AG09309 (cell line): ENCODE data around the gene GPBAR1.

Experiments
- DNase-seq: peaks from one replicate; pipeline ENCODE4 v3.0.0-alpha.2; 2010; ENCODE audit warnings: low read depth
- H3K4me3 ChIP-seq: 2 replicates; pipeline ENCODE4 v1.5.1; 2011; ENCODE audit warnings: mild to moderate bottlenecking, low read depth, low read length, moderate library complexity; ENCODE audit not compliant: control insufficient read depth
- TF ChIP-seq, protein P1 (sequence below): IDR thresholded peaks from 2 replicates; pipeline ENCODE4 v1.5.1; 2011; ENCODE audit warnings: mild to moderate bottlenecking, low read depth, low read length, inconsistent platforms; ENCODE audit not compliant: insufficient read depth, control insufficient read depth; ENCODE audit errors: missing control alignments

GPBAR1 gene

DNA sequence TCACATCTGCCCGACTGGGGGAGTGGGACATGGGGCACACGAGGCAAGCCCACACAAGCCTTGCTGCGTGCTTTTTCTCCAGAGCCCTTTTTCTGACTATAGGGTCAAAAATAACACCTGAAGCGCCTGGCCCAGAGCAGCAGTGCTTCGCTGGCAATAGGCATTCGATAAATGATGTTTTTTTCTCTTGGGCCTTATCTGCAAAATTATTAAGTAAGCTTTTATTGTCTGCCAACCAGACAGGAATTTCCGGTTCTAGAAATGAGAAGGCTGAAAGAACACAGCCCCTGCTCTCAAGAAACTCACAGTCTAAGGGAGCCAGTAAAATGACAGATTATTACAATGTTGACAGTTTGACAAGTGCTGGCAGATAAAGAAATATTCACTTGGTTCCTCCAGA lies 34.2 kb downstream of the GPBAR1 start:
- DNase-seq, result no peak
- TF ChIP-seq, protein P1, sequence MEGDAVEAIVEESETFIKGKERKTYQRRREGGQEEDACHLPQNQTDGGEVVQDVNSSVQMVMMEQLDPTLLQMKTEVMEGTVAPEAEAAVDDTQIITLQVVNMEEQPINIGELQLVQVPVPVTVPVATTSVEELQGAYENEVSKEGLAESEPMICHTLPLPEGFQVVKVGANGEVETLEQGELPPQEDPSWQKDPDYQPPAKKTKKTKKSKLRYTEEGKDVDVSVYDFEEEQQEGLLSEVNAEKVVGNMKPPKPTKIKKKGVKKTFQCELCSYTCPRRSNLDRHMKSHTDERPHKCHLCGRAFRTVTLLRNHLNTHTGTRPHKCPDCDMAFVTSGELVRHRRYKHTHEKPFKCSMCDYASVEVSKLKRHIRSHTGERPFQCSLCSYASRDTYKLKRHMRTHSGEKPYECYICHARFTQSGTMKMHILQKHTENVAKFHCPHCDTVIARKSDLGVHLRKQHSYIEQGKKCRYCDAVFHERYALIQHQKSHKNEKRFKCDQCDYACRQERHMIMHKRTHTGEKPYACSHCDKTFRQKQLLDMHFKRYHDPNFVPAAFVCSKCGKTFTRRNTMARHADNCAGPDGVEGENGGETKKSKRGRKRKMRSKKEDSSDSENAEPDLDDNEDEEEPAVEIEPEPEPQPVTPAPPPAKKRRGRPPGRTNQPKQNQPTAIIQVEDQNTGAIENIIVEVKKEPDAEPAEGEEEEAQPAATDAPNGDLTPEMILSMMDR, result no peak
- no peak overlapping the region for H3K4me3 ChIP-seq

DNA sequence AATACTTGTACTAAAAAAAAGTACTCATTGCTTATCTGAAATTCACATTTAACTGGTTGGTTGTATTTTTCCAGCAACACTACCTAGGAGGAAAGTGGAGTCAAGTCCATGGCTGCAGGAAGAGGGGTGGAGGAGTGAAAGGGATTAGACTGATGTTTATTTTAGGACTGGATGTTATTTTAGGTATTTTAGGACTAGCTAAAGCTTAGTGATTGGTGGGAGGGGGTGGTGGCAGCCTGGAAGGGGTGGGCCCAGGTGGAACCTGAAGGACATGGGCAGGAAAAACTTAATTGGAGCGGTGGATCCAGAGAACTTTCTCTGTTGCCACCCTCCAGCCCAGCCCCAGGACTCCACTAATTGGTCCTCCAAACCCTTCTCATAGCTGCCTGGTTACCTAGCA lies 35.4 kb downstream of the GPBAR1 start:
- DNase-seq, result no peak
- H3K4me3 ChIP-seq, result no peak overlapping the region
- TF ChIP-seq, protein P1, result no peak

DNA sequence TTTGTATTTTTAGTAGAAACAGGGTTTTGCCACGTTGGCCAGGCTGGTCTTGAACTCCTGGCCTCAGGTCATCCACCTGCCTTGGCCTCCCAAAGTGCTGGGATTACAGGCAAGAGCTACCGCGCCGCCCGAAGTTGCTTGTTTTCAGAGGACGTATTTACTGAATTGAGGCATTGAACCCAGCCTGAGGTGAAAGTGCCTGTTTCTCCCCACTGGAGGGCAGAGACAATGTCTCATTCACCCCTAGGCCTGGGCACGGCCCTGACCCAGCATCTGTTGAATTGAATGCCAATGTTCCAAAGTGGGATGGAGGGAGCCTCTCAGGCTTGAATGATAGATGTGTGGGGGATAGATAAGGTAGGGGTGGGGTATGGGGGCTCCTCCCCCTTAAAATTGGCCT lies 36.0 kb downstream of the GPBAR1 start:
- TF ChIP-seq, protein P1, result no peak
- no peak overlapping the region for H3K4me3 ChIP-seq
- DNase-seq, result no peak

DNA sequence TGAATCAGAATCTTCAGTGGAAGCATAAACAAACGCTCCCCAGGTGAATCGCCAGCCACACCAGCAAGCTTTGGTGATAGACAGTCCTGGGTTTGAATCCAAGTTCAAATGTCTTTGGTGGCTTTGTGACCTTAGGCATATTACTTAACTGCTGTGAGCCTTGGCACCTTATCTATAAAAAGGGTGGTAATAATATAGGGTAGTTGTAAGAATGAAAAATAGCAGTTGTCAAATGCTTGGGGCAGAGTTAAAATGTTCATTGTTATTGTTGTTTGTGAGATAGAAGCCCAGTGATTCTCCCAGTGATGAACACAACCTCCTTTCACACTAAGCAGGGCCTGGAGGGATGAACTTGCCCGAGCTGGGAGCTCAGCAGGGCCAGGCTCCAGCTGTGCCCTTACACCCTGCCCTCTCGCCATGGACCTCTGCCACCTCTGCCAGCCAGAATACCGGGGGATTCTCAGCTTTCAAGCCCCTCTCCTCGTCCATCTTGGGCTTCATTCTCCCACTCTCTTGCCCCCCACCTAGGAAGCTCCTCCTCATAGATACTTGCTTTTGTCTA lies 37.6 kb downstream of the GPBAR1 start:
- TF ChIP-seq, protein P1, result no peak
- no peak for DNase-seq
- no peak overlapping the region for H3K4me3 ChIP-seq

DNA sequence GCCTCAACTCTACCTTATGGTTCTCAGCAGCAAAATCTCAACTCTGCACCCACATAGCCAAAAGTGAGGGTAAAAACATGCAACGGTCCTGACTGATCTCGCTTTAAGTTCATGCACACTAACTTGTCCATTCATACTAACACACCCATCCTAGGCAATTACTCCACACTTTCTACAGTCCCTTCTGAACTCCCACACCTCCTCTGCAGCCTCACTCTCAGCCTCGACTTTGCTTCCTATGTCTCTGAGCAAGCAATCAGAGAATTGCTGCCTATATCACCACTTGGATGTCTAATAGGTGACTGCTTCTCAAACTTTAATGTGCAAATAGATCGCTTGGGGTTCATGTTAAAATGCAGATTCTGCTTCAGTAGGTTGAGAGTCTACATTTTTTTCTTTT lies 39.3 kb downstream of the GPBAR1 start:
- TF ChIP-seq, protein P1, result no peak
- no peak for DNase-seq
- no peak overlapping the region for H3K4me3 ChIP-seq

DNA sequence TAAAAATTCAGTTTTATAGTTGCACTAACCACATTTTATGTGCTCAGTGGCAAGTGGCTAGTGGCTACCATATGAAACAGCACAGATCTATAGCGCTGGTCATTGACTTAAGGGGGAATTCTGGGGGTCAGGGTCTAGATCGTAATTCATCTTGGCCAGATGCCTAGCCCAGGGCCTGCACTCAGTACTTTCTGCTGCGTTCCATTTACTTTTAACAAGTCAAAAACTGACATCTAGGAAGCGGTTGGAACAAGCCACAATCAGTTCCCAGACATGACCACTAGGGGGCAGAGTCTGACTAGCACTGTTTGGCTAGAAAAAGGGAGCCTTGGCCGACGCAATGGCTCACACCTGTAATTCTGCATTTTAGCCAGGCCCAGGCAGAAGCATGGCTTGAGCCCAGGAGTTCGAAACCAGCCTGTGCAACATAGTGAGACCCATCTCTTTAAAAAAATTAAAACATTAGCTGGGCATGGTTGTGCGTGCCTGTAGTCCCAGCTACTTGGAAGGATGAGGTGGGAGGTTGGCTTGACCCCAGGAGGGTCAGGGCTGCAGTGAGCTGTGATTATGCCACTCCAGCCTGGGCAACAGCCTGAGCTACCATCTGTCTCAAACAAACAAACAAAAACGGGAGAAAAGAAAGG lies 40.5 kb downstream of the GPBAR1 start:
- TF ChIP-seq, protein P1, result peak; percentile 91
- no peak for DNase-seq
- H3K4me3 ChIP-seq, result no peak overlapping the region
